Stimulated activated CD8-positive, alpha-beta memory T cell treated with anti-CD3 and anti-CD28 coated beads, Interleukin-2, amount 100 ng/mL, for 48 hours (primary cell): Measurements from ENCODE around the gene LEF1.

Experiments used
- DNase-seq, 2 donors: peaks; one replicate each; pipeline ENCODE4 v3.0.0-alpha.2; 2020; ENCODE audit warnings: low read depth in 2 of 2

The LEF1 gene

DNA sequence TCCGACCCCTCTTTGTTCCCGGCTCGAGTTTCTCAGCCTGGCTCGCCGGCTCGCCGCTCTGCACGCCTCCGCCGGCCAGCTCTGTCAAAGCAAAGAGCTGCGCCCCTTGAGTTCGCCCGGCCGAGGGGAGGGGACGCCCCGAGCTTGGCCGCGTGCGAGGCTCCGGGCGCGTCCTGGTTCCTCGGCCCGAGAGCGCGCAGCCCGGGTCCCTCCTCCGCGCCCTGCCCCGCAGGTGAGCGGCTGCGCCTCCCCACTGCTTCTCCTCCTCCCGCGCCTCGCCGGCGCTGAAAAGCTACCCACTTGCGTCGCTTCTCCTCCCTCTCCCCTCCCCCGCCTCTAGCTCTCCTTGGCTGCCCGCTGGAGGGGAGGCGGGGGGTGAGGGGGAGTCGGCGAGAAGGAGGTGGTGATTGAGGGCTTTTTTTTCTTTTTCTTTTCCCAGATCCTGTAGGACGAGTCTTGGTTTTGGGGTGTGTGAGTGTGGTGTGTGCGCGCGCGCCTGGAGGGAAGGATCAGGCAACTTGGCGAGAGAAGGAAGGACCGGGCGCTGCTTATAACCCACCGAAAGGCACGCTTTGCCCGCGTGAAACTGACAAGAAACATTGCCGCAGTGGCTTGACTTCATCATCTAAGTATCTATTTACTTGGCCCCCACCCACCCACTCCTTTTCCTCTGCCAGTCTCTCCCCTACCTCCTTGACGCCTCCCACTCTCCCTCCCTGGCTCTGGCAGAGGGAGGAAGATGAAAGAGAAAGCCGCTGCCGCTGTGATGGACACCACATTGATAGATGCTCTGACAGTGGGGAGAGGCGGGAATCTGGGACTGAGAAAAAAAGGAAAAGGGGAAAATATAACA, at the start of gene LEF1:
LEF1 (minus strand) TSS at position 262 of the 853 bp plus-strand sequence. CDS start 1,165 bp downstream, outside the sequence.
- DNase-seq = peak; percentile 51 to 57

DNA sequence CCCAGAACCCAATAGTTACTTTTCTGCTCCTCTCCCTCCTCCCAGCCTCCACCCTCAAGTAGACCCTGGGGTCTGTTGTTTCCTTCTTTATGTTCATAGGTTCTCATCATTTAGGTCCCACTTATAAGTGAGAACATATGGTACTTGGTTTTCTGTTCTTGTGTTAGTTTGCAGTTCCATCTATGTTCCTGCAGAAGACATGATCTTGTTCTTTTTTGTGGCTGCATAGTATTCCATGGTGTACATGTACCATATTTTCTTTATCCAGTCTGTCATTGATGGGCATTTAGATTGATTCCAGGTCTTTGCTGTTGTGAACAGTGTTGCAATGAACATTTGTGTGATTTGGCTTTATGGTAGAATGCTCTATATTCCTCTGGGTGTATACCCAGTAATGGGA, 47.8 kb upstream of the LEF1 start:
- DNase-seq = no peak

DNA sequence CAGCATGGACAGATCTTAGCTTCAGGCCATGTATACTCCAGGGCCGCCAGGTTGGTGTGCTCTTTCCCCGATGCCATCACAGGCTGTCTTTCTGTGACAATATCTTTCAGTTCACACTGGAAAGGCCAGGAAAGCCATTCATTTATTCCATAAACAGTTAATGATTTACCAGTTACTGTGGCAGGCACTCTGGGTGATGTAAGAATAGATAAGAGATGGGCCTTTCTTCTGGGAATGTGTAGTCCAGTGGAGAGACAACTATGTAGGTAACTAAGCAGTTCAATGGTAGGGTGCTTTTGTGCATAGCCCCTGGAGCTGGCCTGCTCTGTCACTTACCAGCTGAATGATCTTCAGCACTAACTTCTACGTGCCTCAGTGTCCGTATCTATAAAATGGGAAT, 46.3 kb upstream of the LEF1 start:
- no peak for DNase-seq

DNA sequence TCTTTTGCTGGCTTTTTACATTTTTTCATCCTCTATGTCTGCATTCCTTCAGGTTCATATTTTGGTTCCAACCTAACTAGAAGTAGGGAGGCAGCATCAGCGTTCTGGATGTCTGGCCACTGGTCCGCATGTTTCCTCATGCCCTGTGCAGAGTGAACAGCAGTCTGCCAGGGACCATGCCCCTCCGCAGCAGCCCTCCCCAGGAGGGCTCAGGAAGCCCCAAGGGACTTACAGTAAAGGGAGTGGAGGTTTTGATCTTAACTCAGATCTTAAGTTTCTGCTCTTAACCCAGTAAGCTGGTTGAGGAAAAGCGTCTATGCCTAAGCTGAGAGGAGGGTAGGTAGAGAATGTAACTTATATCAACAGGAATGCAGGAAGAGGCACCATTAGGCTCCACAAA, 45.0 kb upstream of the LEF1 start:
- DNase-seq = no peak

DNA sequence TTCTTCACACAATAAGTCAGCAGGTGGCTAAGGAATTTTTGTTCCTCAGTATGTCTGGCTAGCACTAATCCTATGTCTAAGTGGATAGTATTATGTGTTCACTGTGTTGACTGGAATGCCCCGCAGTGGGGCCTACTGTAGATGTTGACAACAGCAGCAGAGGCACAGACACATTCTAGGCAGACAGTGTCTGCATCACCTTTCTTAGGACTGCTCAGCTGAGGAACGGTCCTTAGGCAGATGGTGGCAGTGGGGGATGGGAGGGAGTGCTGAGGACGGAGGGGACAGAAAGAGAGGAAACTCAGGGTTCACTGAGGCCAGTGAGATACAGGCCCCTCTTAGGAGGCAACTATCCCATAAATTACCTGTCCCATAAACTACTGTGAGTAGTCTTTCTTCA, 44.6 kb upstream of the LEF1 start:
- DNase-seq = no peak

DNA sequence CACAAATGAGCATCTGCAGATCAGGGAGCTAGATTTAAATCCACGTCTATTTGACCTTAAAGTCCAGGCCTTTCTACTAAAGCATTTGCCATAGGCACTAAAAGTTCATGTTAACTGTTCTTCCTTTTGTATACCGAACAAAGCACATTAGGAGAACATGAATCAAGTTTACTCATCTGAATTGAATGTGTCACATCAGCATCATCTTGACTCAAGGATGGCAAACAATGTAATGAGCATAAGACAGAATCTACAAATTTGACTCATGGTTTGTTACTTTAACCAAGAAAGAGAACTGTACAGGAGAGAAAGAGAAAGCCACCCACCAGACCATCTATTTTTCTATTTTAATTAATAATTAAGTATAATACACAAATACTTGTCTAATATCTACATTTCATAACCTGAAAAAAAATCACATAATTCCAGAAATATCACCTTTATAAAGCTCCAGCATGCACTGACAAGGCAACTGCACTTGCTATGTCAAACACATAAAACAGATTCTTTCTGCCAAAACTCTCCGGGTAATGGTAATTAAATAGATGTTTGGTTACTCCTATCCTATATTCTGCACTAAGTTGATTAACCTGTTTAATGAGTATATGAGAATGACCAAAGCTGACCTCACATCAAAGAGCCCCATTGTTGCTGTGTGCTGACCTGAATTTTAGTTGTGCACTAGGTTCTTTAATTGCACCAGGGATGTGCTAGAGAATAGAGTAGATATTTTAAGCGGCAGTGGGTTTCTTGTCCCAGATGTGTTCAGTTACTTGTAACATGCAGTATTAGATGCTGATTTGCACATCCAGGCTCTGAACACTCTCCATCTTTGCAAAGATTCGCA, 42.5 kb upstream of the LEF1 start:
- DNase-seq = no peak

DNA sequence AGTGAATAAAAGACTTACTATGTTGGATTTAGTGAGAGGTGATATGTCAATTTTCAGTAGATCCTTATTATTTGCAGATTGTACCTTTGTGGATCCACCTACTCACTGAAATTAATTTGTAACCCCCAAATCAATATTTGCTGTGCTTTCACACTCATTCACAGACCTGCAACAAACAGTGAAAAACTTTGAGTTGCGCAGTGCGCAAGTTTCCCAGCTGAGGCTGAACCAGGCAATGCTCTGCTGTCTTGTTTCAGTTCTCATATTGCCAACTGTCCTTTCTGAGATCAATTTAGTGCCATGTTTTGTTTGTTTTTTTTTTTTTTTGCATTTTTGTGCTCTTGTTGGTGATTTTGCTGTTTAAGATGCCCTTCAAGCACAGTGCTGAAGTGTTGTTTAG, 40.8 kb upstream of the LEF1 start:
- no peak for DNase-seq

DNA sequence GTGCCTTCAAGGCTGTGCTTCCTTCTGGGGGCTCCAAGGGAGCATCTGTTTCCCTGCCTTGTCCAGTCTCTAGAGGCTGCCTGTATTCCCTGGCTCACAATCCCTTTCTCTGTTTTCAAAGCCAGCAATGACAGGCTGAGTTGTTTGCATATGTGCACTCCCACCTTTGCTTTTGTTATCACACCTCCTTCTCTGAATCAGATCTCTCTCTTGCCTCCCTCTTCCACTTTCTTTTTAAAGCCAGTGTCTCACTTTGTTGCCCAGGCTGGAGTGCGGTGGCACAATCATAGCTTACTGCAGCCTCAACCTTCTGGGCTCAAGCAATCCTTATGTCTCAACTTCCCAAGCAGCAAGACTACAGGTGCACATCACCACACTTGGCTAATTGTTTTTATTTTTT, 37.1 kb upstream of the LEF1 start:
- no peak for DNase-seq

DNA sequence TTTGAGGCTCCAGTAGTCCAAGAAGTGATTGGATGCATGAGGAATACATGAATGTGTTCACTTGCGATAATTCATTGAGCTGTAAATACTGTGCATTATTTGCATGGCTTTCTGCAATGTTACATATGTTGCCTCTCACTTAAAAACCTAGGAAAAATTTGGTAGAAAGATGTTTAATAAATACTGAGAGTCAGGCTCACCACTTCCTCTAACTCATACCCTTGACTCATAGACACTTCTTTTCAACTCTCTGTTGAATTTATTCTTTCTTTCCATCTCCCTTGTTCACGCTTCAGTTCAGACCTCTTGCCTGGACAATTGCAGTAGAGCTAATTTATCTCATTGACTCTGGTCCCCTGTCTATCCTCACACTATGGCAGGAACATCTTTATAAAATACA, 35.8 kb upstream of the LEF1 start:
- DNase-seq = no peak

DNA sequence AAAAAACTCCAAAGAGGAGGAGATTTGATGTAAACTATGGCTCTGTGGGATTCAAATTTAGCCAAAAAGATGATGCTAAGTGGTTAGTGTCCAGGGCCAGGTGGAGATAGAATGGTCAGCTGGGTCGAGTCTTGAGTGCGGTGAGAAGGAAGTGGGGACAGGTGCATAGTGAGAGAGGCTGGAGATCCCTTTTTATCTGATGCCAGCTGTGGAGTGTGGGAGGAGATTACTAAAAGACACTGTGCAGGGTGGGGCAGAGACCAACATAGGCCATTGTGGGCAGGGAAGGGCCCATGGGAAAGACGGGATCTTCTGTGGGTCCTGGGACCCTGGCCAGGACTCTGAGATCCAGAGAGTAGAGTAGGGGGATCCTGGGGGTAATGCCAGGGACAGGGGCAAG, 34.6 kb upstream of the LEF1 start:
- DNase-seq = no peak

DNA sequence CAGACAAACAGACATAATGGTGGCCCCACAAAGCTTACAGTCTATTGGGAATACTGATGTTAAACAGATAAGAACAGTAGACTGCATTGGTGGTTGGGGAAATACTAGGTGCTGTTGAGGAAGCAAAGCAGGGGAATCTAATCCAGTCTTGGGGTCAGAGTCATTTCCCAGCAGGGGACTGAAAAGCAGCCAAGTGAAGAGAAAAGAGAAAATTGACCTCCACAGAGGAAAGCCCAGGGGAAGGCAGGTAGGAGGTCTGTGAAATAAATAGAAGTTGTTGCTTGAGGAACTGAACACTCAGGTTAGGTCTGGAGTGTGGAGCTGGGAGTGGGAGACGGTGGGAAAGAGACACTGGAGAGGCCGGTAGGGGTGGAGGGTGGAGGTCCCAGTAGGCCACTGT, 33.0 kb upstream of the LEF1 start:
- DNase-seq = no peak

DNA sequence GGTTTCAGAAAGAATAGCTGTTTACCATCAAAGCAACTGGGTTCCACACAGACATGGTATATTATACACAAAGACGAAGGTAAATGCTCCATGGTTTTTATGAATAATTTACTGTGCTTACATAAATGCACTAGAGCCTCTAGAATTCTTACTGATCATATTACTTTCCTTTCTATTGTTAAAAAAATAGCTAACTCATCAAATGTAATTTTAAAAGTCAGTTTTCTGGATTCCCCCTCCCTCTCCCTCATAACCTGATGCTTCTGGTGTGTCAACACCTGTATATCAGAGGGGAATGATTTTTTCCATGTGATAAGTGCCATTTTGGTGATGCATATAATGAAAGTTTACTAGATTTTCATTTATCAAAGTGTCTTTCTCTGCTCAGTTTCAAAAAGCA, 31.1 kb upstream of the LEF1 start:
- DNase-seq = no peak

DNA sequence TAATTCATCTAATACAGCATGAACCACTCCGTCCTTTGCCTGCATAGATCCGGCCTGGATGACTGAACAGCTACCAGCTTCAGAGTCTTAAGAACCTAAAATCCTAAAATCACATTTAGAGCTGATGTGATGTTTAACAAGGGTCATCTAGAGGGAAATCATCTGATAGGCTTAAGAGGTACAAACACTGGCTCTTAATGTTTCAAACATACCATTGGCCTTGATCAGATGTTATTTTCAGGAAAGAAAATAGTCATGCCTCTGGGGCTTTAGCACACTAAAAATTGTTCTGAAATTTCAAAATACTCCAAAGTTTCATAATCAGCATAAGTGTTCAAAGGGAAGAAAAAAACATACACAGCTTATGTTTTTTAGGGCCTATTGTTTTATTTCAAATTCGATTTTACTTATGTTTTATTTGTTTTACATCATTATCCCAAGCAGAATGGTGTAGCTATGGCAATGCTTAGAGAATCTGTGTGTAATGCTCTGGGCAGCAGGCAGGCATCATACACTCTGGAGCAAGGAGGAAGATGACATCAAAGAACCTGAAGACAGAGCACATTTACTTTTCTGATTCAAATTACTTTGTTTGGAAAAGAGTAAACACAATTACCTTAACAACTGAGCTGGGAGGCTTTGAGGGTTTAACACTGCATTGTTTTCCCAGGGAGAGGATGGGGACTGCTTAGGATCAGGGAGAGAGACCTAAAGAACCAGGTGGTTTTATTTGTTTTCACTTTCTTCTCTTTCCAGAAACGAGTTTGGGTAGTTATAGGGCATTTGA, 25.3 kb upstream of the LEF1 start:
- no peak for DNase-seq

DNA sequence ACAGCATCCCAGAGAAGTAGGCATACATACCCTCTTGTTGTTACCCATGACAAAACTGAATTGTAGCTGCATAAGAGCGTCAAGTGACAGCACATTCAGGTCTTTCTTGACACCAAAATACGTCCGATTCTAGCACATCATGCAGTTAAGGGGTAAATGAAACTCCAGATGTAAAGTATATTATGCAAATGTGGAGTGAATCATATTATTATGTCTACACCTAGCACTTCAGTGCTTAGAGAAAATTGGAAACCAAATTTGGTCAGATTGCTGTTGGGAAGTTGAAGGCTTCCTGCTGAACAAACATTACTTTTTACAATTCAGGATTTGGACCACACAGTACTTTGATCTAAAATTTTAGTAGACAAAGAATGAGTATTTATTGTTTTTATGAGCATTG, 24.2 kb upstream of the LEF1 start:
- DNase-seq = no peak

DNA sequence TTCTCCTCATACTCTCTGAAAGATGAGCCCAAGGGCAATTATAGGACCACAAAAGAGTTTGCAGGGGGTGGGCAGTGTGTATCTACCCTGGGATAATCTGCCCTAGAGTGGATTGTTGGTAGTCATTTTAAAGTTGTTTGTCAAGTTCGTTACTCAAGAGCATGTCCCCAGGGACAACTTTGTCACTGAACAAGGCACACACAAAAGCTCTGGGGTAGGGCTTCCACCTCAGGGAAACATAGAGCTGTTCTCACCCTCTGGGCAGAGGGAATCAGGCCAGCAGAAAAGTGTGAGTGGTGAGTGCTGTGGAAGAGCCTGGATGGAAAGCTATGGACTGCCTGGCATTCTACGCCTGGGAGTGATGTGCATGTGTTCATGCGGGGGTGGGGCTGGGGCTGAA, 23.3 kb upstream of the LEF1 start:
- DNase-seq = no peak

DNA sequence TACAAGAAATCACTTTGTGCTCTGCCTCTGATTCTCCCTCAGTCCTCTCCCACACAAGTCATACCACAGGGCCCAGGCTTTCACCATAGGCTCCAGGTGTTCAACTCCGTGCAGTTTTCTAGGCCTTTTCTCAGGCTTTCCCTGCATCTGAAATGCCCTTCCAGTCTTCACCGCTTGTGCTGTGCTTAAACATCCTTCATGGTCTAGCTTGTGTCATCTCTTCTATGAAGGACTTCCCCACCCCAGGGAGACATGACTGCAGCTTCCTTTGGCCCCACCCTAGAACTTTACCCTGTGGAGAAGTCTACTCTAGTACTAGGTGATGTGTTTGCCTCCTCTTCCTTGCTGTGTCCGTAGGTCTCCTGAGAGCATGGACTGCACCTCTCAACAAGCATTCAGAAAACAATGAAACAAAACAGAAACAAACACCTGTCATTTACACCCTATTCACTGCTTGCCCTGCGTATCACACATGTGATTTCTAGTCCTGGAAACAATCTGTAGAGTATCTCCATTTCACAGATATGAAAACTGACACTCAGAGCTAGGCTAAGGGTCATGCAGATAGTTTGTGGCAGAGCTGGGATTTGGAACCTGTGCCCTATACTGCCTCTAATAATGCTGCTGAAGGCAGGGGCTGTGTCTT, 22.7 kb upstream of the LEF1 start:
- no peak for DNase-seq

DNA sequence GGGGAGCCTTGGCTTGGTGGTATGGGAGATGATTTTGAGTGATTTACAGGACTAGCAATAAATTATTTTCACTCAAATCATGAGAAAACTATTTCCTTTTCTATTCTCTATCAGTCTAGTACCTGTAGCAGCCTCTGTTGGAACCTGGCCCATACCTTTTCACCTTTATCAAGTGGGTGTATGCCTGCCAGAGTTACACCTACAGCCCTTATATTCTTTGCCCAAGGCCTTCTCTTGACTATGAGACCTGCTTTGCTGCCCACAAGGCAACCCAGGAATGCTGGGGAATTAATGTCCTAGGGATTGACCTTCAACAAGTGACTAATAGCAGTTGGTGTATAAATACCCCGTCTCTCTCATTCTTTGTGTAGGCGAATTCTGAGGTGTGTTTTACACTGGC, 20.0 kb upstream of the LEF1 start:
- no peak for DNase-seq

DNA sequence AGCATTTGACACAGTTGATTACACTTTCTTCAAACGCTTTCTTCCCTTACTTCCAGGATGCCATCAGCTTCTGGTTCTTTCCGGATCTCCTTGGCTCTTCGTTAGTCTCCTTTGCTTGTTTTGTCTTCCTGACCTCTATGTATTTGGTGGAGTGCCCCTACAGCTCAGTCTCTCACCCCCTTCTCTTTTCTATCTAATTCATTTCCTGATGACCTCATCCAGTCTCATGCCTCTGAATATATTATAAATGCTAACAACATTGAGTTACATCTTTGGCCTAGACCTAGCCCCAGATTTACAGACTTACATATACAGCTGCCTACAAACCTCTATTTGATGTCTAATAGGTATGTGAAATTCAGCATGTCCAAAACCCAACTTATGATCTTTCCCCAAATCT, 16.5 kb upstream of the LEF1 start:
- no peak for DNase-seq

DNA sequence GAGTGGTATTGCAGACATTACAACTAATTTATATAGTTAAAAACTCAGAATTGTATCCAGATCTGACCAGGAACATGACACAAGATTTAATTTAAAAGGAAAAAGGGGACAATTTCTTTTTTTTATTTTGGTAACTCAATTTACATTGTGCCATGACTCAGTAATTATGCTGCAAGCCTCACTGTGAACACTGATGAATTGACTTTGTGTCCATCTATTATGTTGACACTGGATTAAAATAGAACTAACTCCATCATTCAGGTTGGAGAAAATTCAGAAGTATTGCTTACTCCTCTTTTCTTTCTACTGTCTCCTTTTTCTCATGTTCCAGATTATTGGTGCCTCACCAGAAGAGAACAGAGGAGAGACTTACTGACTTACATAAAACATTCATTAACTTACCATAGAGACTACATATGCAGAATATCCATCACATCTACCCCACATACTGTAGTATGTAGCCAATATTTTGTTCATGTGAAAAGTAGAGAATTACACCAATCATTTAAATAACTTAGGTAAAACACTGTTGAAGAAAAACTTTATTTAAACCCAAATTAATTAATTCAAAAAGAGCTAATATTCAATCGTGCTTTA, 15.8 kb upstream of the LEF1 start:
- no peak for DNase-seq

DNA sequence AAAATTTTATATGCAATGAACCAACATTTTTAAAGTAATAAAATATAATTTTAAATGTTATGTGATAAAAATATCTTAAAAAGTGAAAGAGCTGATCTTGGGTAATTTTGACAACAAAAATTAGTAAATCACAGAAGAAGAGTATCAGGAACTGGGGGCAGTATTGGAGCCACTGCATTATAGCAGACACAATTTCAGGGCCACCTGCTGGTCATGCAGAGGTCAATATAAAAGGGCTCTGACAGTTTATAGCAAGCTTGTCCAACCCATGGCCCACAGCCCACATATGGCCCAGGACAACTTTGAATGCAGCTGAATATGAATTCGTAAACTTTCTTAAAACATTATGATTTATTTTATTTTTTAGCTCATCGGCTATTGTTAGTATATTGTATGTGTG, 13.0 kb upstream of the LEF1 start:
- DNase-seq = no peak

DNA sequence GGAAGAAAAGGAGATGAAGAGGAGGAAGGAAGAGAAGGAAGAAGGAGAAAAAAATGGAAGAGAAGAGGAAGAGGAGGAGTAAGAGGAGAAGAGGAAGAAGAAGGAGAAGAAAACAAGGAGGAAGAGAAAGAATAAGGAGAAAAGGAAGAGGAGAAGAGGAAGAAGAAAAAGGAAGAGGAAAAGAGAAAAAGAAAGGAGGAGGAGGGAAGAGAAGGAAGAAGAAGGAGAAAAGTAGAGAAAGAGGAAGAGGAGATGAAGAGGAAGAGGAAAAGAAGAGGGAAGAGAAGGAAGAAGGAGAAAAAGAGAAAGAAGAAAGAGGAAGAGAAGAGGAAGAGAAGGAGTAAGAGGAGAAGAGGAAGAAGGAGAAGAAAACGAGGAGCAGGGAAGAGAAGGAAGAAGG, 11.8 kb upstream of the LEF1 start:
- no peak for DNase-seq
